IPS-NIHi7 (cell line): ENCODE measurements around the gene EFNA3.

Source experiments
- DNase-seq: peaks from one replicate; pipeline ENCODE4 v3.0.0; 2012; ENCODE audit warnings: mixed read lengths; ENCODE audit errors: extremely low spot score

The EFNA3 gene

GRCh38 chr1:155048449-155049334 lies 29.9 kb upstream of the EFNA3 start:
- DNase-seq, result no peak

- DNase-seq, result no peak
These were observed 28.7 kb upstream of the EFNA3 start for GRCh38 chr1:155049651-155050559.

GRCh38 chr1:155050560-155051341 lies 27.9 kb upstream of the EFNA3 start, which contains the start of gene ADAM15:
ADAM15 (plus strand) TSS chr1:155051316; CDS start chr1:155051387, 71 bp downstream.
- peak; percentile 96 for DNase-seq

- no peak for DNase-seq
These were observed 27.3 kb upstream of the EFNA3 start for GRCh38 chr1:155051342-155051776.

- DNase-seq, result no peak
These were observed 26.7 kb upstream of the EFNA3 start for GRCh38 chr1:155051777-155052398.

GRCh38 chr1:155052439-155053395 lies 25.9 kb upstream of the EFNA3 start:
- DNase-seq, result no peak

GRCh38 chr1:155053531-155054105 lies 25.0 kb upstream of the EFNA3 start:
- DNase-seq, result no peak

DNA sequence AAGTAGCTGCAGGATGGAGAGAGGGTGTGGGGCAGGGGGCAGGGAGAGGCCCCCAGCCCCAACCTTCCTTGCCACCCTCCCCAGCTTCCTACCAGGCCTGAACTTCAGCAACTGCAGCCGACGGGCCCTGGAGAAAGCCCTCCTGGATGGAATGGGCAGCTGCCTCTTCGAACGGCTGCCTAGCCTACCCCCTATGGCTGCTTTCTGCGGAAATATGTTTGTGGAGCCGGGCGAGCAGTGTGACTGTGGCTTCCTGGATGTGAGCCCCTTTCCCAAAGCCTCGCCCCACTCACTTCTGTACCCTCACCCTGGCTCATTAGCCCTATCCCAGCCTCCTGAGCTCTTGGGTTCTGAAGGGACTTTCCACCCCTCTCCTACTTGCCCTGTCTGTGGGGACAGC lies 21.5 kb upstream of the EFNA3 start:
- DNase-seq, result no peak

DNA sequence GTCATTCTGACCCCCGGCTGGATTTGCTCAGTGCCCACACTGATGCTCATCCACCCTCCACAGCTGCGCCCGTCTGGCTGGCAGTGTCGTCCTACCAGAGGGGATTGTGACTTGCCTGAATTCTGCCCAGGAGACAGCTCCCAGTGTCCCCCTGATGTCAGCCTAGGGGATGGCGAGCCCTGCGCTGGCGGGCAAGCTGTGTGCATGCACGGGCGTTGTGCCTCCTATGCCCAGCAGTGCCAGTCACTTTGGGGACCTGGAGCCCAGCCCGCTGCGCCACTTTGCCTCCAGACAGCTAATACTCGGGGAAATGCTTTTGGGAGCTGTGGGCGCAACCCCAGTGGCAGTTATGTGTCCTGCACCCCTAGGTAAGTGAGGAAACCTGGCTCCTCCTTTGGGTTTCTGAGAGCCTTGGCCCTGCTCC lies 20.8 kb upstream of the EFNA3 start:
- DNase-seq, result no peak

- DNase-seq, result no peak
These were observed 17.9 kb upstream of the EFNA3 start for GRCh38 chr1:155060736-155061135.

DNA sequence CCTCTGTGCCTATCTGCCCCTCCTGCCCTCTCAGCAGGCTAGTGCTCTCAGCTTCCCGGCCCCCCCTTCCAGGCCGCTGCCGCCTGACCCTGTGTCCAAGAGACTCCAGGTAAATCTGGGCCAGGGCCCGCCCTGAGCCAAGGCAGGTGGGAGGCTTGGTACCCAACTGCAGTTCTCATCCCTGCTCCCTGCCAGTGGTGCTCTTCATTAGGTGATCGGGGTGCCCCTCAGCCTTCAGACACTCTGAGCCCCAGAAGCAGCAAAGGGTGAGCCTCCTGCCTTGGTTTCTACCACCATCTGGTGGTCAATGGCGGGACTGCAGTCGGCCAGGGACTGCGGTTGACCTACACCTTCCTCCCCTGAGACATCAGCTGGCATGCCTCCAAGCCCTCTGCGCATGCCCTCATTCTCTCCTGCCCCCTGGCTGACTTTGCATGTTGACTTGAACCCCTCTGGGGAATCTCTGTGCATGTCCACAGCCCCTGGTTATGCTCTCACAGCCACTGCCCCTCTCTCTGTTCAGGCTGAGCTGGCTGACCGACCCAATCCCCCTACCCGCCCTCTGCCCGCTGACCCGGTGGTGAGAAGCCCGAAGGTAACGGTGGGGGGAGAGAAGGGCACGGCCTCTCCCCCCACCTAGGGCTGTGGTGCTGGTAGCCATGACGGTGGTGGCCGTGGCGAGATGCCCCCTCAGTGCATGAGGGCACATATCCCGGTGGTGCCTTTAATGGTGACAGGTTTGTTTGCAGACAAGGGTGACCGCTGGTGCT lies 17.1 kb upstream of the EFNA3 start:
- DNase-seq, result peak; percentile 90

DNA sequence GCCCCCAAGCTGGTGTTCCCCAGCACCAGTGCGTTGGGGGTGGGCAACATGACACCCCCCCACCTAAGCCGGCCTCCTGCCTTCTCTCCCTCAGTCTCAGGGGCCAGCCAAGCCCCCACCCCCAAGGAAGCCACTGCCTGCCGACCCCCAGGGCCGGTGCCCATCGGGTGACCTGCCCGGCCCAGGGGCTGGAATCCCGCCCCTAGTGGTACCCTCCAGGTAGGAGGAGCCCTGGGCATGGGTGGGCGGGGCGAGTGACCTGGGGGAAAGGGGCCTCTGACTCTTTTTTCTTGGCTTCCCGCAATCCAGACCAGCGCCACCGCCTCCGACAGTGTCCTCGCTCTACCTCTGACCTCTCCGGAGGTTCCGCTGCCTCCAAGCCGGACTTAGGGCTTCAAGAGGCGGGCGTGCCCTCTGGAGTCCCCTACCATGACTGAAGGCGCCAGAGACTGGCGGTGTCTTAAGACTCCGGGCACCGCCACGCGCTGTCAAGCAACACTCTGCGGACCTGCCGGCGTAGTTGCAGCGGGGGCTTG lies 16.4 kb upstream of the EFNA3 start:
- peak; percentile 73 for DNase-seq

DNA sequence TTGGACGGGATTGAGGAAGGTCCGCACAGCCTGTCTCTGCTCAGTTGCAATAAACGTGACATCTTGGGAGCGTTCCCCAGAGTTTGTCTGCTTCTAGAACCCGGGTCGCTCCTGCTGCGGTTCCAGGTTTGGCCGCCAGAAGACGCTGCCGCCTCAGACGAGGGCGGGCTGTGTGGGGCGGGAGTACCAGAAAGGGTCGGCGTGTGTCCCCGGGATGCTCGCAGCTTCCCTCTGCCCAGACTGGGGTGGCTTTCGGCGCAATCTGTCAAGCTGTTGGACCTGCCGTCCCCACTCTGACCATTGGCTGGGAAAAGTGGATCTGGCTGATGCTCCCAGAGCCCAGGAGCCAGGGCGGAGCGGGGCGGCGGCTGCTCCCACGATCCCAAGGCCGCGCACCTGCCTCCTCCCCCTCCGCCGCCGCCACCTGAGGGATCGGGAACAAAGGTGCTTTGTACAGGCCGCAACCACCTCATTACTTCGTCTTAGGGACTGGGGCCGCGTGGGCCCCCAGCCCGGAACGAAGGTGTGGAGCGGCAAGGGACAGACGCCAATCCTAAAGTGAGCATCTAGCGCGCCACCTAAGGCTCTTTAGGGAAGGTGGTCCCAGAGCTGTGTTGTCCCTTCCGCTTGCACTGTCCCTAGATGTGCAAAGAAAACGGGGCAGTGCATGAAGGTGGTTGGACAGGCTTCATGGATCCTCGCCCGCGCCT lies 15.8 kb upstream of the EFNA3 start:
- DNase-seq, result peak; percentile 78

DNA sequence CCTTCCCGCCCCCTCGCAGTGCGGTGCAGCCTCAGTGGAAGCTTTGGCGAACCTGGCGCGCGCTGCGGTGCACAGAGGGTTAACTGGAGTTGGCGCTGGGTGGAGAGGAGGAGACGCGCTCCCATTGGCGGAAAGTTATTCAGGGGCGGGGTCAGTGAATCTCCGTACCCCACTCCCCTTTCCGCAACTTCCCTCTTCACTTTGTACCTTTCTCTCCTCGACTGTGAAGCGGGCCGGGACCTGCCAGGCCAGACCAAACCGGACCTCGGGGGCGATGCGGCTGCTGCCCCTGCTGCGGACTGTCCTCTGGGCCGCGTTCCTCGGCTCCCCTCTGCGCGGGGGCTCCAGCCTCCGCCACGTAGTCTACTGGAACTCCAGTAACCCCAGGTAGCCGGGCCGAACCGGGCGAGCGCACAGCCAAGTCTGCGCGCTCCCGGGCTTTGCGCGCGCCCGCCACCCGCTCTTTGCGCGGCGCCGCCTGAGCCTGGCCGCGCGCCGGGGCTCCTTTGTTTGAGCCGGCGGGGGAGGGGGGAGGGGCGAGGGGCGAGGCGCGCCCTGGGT lies 15.0 kb upstream of the EFNA3 start, which contains the start of gene EFNA4:
EFNA4 (plus strand) TSS at position 191 of the 561 bp plus-strand sequence; CDS start at position 275, 84 bp downstream.
- DNase-seq, result peak; percentile 89

GRCh38 chr1:155064111-155064831 lies 14.4 kb upstream of the EFNA3 start:
- peak; percentile 59 for DNase-seq

DNA sequence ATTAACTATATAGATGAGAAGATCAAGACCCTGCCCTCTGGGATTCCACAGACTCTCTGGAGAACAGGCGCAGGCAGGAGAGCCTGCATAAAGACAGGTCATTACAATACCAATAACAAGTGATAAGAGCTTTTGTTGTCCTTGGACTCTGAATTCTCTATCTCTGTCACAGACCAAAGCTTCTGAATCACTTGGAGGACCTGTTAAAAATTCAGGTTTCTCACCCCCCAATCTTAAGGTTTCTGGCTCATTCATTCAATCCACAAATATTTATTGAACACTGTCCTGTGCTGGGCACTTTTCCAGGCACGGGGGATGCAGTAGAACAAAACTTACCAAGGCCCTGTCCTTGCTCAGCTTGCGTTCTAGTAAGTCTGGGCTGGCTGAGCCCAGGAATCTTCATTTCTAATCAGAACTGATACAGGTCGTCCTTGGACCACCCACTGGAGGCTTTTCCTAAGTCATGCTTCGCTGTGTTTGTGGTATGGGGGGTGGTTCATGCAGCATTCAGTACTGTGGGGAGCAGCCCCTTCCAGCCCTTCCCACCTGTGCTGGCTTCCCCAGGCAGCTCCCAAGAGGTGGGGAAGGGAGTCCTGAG lies 13.7 kb upstream of the EFNA3 start:
- no peak for DNase-seq
